CD4-positive, alpha-beta memory T cell (primary cell): ENCODE data around the gene SYCP2. TPM values are rescaled to one million over a fixed set of nuclear protein-coding genes. Genes with fewer than 3 reads are reported as not detected.

Experiments
- CTCF ChIA-PET: fragments of 350-600 bp; sonication (Branson Sonifier 250); formaldehyde crosslinking; loops from one replicate; lab custom pipeline; 2021; ENCODE audit warnings: inconsistent platforms; ENCODE audit not compliant: partially characterized antibody; lab: Charles Lee
- POLR2A ChIA-PET: fragments of 350-600 bp; sonication (Branson Sonifier 250); formaldehyde crosslinking; loops from one replicate; lab custom pipeline; 2021; ENCODE audit not compliant: partially characterized antibody; lab: Charles Lee
- DNase-seq, 5 donors: peaks; one replicate each; pipeline versions ENCODE4 v3.0.0 to v3.0.0-alpha.2; 2020 to 2022; ENCODE audit warnings: mixed read lengths in 1 of 5
- H3K27ac ChIP-seq: one replicate; pipeline ENCODE4 v1.7.0; 2013; ENCODE audit warnings: low read depth, low read length
- H3K27me3 ChIP-seq: 2 replicates; pipeline ENCODE4 v1.7.0; 2013; ENCODE audit warnings: mild to moderate bottlenecking, low read length, moderate library complexity; ENCODE audit not compliant: insufficient read depth
- H3K36me3 ChIP-seq: 2 replicates; pipeline ENCODE4 v1.7.0; 2013; ENCODE audit warnings: mild to moderate bottlenecking, low read length, moderate library complexity; ENCODE audit not compliant: insufficient read depth
- H3K4me1 ChIP-seq: 2 replicates; pipeline ENCODE4 v1.7.0; 2013; ENCODE audit warnings: mild to moderate bottlenecking, low read length, moderate library complexity; ENCODE audit not compliant: insufficient read depth
- H3K4me3 ChIP-seq, 2 donors: one replicate each; pipeline ENCODE4 v1.7.0; 2013; ENCODE audit warnings: low read length in 2 of 2, mild to moderate bottlenecking in 1 of 2
- H3K9me3 ChIP-seq, 2 donors: one replicate each; pipeline ENCODE4 v1.7.0; 2013; ENCODE audit warnings: low read length in 2 of 2, control low read depth in 1 of 2; ENCODE audit not compliant: control insufficient read depth in 1 of 2
- H3K27ac Mint-ChIP-seq, 7 donors: one replicate each; pipeline ENCODE4 v1.8.0; 2020 to 2021; ENCODE audit warnings: mixed read lengths in 7 of 7, mild to moderate bottlenecking in 6 of 7, inconsistent platforms in 3 of 7, moderate library complexity in 3 of 7
- H3K27me3 Mint-ChIP-seq, 2 donors: one replicate each; pipeline ENCODE4 v1.8.0; 2020 to 2021; ENCODE audit warnings: mixed read lengths in 2 of 2
- H3K36me3 Mint-ChIP-seq, 2 donors: one replicate each; pipeline ENCODE4 v1.8.0; 2020 to 2021; ENCODE audit warnings: mixed read lengths in 2 of 2, inconsistent platforms in 1 of 2, mild to moderate bottlenecking in 1 of 2
- H3K4me1 Mint-ChIP-seq, 4 donors: one replicate each; pipeline ENCODE4 v1.8.0; 2020 to 2021; ENCODE audit warnings: mixed read lengths in 4 of 4, mild to moderate bottlenecking in 1 of 4
- H3K4me3 Mint-ChIP-seq, 8 donors: one replicate each; pipeline ENCODE4 v1.8.0; 2020 to 2021; ENCODE audit warnings: mixed read lengths in 8 of 8, mild to moderate bottlenecking in 7 of 8, moderate library complexity in 6 of 8, inconsistent platforms in 3 of 8
- H3K9me3 Mint-ChIP-seq, 8 donors: one replicate each; pipeline ENCODE4 v1.8.0; 2020 to 2021; ENCODE audit warnings: mixed read lengths in 8 of 8, mild to moderate bottlenecking in 5 of 8, inconsistent platforms in 3 of 8, moderate library complexity in 1 of 8
- intact Hi-C: fragments of 100-400 bp; cut with micrococcal nuclease; formaldehyde crosslinking; loops from one replicate; pipeline ENCODE4 v1.15.1; 2023
- polyA plus RNA-seq, 2 donors: library from polyadenylated mRNA; unstranded; fragments of 300-500 nt; fragmentation: Illumina TruSeq; gene quantifications; one replicate each; pipeline ENCODE4 v1.2.3, GENCODE V29; 2021
- total RNA-seq, 2 experiments: library from RNA; stranded (reverse); gene quantifications; one replicate each; pipeline ENCODE4 v1.2.3, GENCODE V29; 2021

The SYCP2 gene
- total and polyA plus RNA-seq, 4 experiments from 2014 or later: 0.91 to 5.4 (median 2.8) TPM

DNA sequence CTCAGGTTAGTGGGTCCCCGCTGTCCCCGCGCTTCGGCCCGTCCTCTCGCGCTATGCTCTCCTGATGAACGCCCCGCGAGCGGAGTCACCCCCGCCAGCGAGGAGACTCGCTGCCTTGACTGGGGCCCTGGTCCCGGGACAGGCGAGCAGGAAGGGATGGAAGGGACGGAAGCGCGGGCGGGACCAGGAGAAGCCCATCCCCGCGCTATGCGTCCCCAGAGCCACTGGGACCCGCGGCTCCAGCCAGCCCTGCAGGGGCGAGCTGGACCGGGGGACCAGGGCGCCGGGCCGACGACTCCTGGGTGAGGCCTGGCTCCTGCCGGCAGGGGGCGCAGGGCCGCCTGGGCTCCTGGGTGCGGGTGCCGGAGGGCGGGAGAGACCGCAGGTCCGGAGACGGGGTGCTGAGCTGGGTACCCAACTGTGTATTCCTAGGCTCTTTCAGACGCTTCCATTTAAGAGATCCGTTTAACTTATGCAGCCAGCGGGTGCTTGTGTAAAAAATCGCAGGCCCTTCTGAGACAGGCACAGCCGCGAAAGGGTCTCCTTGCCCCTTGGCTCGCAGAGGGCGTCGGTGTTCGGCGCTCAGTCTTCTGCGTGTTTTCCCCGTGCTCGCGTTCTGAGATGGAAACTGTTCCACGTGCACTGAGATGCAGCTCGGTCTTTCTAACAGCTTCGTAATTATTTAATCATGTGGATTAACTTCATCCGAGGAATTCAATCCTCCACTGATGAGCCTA lies 580 bp upstream of the SYCP2 start:
- Mint-ChIP-seq H3K27me3 (no peaks in the 10 kb centered on the region), H3K9me3 (no peaks in the 10 kb centered on the region), H3K4me3 (peak overlapping the region; percentile 75 to 85 (median 81)), H3K4me1 (peaks cover 25 to 47% (median 36%) of the 10 kb centered on the region in 4 donors), H3K27ac (peak overlapping the region in 6 of 7 donors; percentile 42 to 87 (median 74)), H3K36me3 (peaks cover 3% of the 10 kb centered on the region in 2 donors)
- no peaks in the 10 kb centered on the region for H3K9me3 ChIP-seq
- ChIA-PET POLR2A (interaction anchor here (1.1 to 1.7 kb wide), 2 partner anchors 10 to 122 kb away, joined by 5 to 6 read pairs; no protein-coding TSS in a partner anchor), CTCF (interaction anchor here (0.9 to 8.4 kb wide), 10 partner anchors 10 to 1953 kb away, joined by 3 to 120 read pairs (median 4); no protein-coding TSS in a partner anchor)
- DNase-seq: peak; percentile 72 to 82 (median 76)
- intact Hi-C loops: loop anchor here (2.0 kb wide), 1 partner anchor 15 kb away; no protein-coding TSS in a partner anchor
- H3K27me3 ChIP-seq: no peaks in the 10 kb centered on the region
- H3K4me3 ChIP-seq: peak overlapping the region in 1 of 2 donors; percentile 69
- peaks cover 32% of the 10 kb centered on the region for H3K4me1 ChIP-seq
- peak overlapping the region; percentile 54 for H3K27ac ChIP-seq
- H3K36me3 ChIP-seq: no peaks in the 10 kb centered on the region

- no peak overlapping the region for H3K27ac ChIP-seq
- CTCF ChIA-PET: interaction anchor here (1.3 to 8.4 kb wide), 3 partner anchors 15 to 1954 kb away, joined by 3 to 120 read pairs (median 7); no protein-coding TSS in a partner anchor
- peaks cover 19% of the 10 kb centered on the region for H3K4me1 ChIP-seq
- Mint-ChIP-seq H3K36me3 (peaks cover 0 to 3% of the 10 kb centered on the region in 2 donors), H3K27ac (no peak overlapping the region), H3K4me1 (peaks cover 14 to 35% (median 24%) of the 10 kb centered on the region in 4 donors), H3K27me3 (no peaks in the 10 kb centered on the region), H3K4me3 (peak overlapping the region in 7 of 8 donors; percentile 58 to 83 (median 74)), H3K9me3 (no peaks in the 10 kb centered on the region)
- no peaks in the 10 kb centered on the region for H3K27me3 ChIP-seq
- POLR2A ChIA-PET: interaction anchor here (0.9 kb wide), 1 partner anchor 8 kb away, joined by 3 read pairs; no protein-coding TSS in a partner anchor
- intact Hi-C loops: no loop called here
- no peaks in the 10 kb centered on the region for H3K36me3 ChIP-seq
- H3K9me3 ChIP-seq: no peaks in the 10 kb centered on the region
- DNase-seq: peak in 1 of 5 donors; percentile 3
- peak overlapping the region in 1 of 2 donors; percentile 37 for H3K4me3 ChIP-seq
Observed at GRCh38 chr20:59932616-59933295, 681 bp downstream of the SYCP2 start.

DNA sequence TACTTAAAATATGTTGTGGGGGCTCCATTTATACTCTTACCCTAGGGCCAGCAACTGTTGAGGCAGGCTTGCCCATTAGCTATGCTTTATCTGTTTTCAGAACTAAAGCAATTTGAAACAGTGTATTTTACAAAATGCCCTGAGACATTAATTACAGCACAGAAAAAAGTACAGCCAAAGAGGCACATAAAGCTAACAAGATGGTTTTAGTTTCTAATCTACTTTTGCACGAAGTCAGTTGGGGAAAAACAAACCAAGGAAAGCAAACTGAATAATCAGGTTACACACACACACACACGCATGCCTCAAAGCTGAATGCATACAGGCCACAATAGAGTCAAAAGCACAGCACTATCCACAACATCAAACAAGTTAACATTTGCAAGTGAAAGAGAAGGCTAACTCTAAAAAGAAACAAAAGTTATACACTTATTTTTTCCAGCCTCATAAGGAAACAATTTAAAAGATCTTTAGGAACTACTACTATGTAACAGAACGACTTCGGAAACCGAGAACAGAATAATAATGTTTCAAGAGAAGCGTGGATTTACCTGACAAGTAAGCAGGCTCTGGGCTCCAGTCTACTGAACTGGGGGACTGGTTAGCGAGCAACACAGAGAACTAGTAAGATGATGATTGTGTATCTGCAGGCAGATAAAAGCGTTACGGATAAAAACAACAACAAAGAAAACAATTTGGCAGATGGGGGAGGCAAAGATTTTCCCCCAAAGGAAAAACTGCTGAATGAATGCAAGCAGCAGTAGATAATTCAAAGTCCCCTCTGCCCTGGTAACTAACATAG lies 1.7 kb downstream of the SYCP2 start:
- no peaks in the 10 kb centered on the region for H3K27me3 Mint-ChIP-seq
- Histone ChIP-seq H3K4me1 (peaks cover 10% of the 10 kb centered on the region), H3K4me3 (no peak overlapping the region), H3K27ac (no peak overlapping the region), H3K9me3 (no peaks in the 10 kb centered on the region), H3K27me3 (no peaks in the 10 kb centered on the region), H3K36me3 (no peaks in the 10 kb centered on the region)
- ChIA-PET POLR2A (interaction anchor here (0.9 kb wide), 1 partner anchor 9 kb away, joined by 3 read pairs; no protein-coding TSS in a partner anchor), CTCF (interaction anchor here (8.4 kb wide), 1 partner anchor 16 kb away, joined by 120 read pairs; no protein-coding TSS in a partner anchor)
- H3K36me3 Mint-ChIP-seq: peaks cover 0 to 3% of the 10 kb centered on the region in 2 donors
- H3K4me3 Mint-ChIP-seq: peak overlapping the region; percentile 42 to 83 (median 73)
- H3K9me3 Mint-ChIP-seq: no peaks in the 10 kb centered on the region
- peak overlapping the region in 5 of 7 donors; percentile 6 to 78 (median 15) for H3K27ac Mint-ChIP-seq
- peaks cover 8 to 24% (median 16%) of the 10 kb centered on the region in 4 donors for H3K4me1 Mint-ChIP-seq
- intact Hi-C loops: no loop called here
- no peak for DNase-seq

- H3K27ac Mint-ChIP-seq: no peak overlapping the region
- H3K4me3 ChIP-seq: no peak overlapping the region
- no peaks in the 10 kb centered on the region for H3K9me3 ChIP-seq
- H3K4me1 Mint-ChIP-seq: no peaks in the 10 kb centered on the region
- ChIA-PET POLR2A (no interaction called here), CTCF (interaction anchor here (2.9 kb wide), 1 partner anchor 9 kb away, joined by 10 read pairs; the partner anchor contains the start of gene SYCP2)
- no peaks in the 10 kb centered on the region for H3K4me1 ChIP-seq
- H3K27me3 ChIP-seq: no peaks in the 10 kb centered on the region
- H3K27me3 Mint-ChIP-seq: peaks cover 0 to 1% of the 10 kb centered on the region in 2 donors
- DNase-seq: no peak
- no peaks in the 10 kb centered on the region for H3K9me3 Mint-ChIP-seq
- H3K36me3 ChIP-seq: no peaks in the 10 kb centered on the region
- H3K36me3 Mint-ChIP-seq: no peaks in the 10 kb centered on the region
- intact Hi-C loops: no loop called here
- no peak overlapping the region for H3K4me3 Mint-ChIP-seq
- no peak overlapping the region for H3K27ac ChIP-seq
Observed at GRCh38 chr20:59925899-59926298, 7.5 kb downstream of the SYCP2 start.

GRCh38 chr20:59925359-59925758 lies 8.1 kb downstream of the SYCP2 start:
- no peaks in the 10 kb centered on the region for H3K36me3 ChIP-seq
- no peak overlapping the region for H3K4me3 Mint-ChIP-seq
- no peak overlapping the region for H3K4me3 ChIP-seq
- H3K27me3 ChIP-seq: no peaks in the 10 kb centered on the region
- CTCF ChIA-PET: interaction anchor here (2.9 kb wide), 1 partner anchor 9 kb away, joined by 10 read pairs; the partner anchor contains the start of gene SYCP2
- POLR2A ChIA-PET: no interaction called here
- no peaks in the 10 kb centered on the region for H3K4me1 Mint-ChIP-seq
- H3K9me3 Mint-ChIP-seq: no peaks in the 10 kb centered on the region
- intact Hi-C loops: no loop called here
- no peak overlapping the region for H3K27ac Mint-ChIP-seq
- DNase-seq: no peak
- H3K9me3 ChIP-seq: no peaks in the 10 kb centered on the region
- H3K4me1 ChIP-seq: no peaks in the 10 kb centered on the region
- H3K36me3 Mint-ChIP-seq: no peaks in the 10 kb centered on the region
- H3K27me3 Mint-ChIP-seq: peaks cover 0 to 1% of the 10 kb centered on the region in 2 donors
- no peak overlapping the region for H3K27ac ChIP-seq

GRCh38 chr20:59923514-59923913 lies 9.9 kb downstream of the SYCP2 start:
- Mint-ChIP-seq H3K4me1 (no peaks in the 10 kb centered on the region), H3K36me3 (no peaks in the 10 kb centered on the region), H3K27me3 (peaks cover 0 to 1% of the 10 kb centered on the region in 2 donors), H3K4me3 (no peak overlapping the region), H3K27ac (no peak overlapping the region), H3K9me3 (no peaks in the 10 kb centered on the region)
- CTCF ChIA-PET: interaction anchor here (2.9 kb wide), 1 partner anchor 11 kb away, joined by 10 read pairs; the partner anchor contains the start of gene SYCP2
- Histone ChIP-seq H3K9me3 (no peaks in the 10 kb centered on the region), H3K36me3 (no peaks in the 10 kb centered on the region), H3K27ac (no peak overlapping the region), H3K27me3 (no peaks in the 10 kb centered on the region), H3K4me3 (no peak overlapping the region), H3K4me1 (no peaks in the 10 kb centered on the region)
- no peak for DNase-seq
- intact Hi-C loops: no loop called here
- POLR2A ChIA-PET: no interaction called here
